Skeletal muscle cell (primary cell): ENCODE results near the gene PLA2G4F.
"Not testable (repeated sequence)": the region's sequence is repeated elsewhere in the genome, so short reads cannot be mapped to it uniquely, and the experiment has no call there.

Experiments used
- DNase-seq: peaks from one replicate; pipeline ENCODE4 v3.0.0-alpha.2; 2010; ENCODE audit warnings: low read depth
- H3K4me3 ChIP-seq: 2 replicates; pipeline ENCODE4 v1.5.1; 2011; ENCODE audit warnings: low read depth, mild to moderate bottlenecking, control low read depth, low read length, moderate library complexity

Gene PLA2G4F

DNA sequence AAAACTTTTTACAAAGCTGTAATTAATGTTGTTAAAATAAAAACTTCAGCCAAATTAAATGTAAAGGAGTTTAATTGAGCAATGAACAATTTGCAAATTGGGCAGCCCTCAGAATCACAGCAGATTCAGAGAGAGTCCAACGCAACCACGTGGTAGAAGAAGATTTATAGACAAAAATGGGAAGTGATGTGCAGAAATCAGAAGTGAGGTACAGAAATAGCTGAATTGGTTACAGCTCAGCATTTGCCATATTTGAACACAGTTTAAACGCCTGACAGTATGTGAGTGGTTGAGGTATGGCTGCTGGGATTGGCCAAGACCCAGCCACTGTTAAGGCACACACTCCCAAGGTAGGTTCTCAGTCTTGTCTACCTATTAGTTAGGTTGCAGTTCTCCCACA lies 47.6 kb downstream of the PLA2G4F start:
- no peak for DNase-seq
- H3K4me3 ChIP-seq: no peak overlapping the region

DNA sequence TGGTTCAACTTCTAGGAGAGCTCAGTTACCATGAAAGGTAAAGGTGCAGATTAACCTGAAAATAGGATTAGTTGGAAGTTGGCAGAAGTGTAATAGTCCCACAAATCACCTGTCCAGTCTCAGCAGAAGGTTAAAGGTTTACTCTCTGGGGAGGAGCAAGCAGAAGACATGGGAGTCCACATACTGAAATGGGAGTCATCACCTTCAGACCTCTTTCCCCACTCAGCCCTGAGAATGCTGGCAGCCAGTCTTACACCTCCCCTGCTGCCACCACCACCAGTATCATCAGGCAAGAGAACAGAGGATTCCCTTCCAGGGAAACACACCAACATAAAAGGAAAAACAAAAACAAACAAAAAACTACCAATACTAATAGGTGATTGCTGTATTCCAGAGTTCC lies 48.2 kb downstream of the PLA2G4F start:
- no peak overlapping the region for H3K4me3 ChIP-seq
- DNase-seq: no peak

- H3K4me3 ChIP-seq: no peak overlapping the region
- DNase-seq: no peak
Observed at GRCh38 chr15:42107473-42107872, 49.0 kb downstream of the PLA2G4F start.

- H3K4me3 ChIP-seq: no peak overlapping the region
- DNase-seq: no peak
Observed at GRCh38 chr15:42106288-42106687, 50.1 kb downstream of the PLA2G4F start.

DNA sequence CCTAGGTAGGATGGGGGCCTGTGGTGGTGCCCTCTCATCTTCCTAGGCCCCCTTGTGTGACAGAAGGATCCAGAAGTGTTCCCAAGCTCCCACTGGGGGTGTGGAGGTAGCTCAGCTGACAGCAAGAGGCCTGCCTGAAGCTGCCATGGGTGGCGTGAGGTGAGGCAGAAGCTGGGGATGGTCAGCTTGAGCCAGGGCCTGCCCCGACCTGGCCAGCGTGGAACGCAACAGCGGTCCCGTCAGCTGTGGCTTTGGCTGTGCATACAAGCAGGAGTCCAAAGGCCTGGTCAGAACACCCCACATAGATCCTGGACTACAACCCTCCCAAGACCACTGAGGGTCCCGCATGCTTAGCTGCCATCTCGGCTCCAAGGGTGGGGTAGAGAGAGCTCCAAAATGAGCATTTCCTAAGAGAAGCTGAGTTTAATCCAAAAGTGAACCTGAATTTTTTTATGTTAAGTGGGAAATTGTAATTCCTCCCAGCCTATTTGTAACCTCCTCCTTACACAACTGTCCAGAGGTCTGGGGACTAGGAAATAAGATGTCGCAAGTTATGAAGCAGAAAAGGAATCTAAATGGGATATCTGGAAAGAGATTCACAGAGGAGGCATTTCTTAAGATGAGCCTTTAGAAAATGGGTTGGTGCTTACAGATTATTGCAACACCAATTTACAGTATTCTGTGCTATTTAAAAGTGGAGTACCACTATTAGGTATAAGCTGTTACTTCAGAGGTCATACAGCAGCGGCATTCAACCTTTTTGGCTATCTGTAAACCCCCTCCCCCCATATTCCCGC lies 52.1 kb downstream of the PLA2G4F start:
- H3K4me3 ChIP-seq: no peak overlapping the region
- peak; percentile 39 for DNase-seq

DNA sequence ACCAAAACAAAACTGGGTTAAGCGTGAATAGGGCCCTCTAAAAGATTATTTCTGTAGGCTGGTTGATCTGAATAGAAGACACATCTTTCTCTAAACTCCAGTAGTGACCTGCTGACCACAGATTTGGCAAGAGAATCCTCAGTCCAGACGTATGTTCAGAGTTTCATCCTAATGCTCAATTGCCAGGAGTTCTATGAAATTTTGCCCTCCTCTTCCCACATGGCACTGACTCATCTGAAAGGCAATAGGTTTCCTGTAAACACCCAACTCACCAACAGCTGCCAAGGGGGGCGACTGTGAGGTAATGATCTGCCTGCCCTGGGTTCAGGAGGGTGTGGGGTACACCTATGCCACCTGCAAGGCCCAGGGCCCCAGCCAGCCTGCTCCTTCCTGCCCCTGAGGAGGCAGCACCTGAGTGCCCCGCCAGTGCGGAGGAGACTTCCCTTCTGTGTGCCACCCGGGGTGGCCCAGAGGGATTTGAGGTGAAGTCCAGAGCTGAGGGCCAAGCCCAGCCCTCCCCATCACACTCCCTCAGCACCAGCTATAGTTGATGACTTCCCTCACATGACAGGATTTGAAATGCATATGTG lies 53.7 kb downstream of the PLA2G4F start:
- H3K4me3 ChIP-seq: no peak overlapping the region
- peak; percentile 51 for DNase-seq

GRCh38 chr15:42101861-42102260 lies 54.6 kb downstream of the PLA2G4F start:
- H3K4me3 ChIP-seq: no peak overlapping the region
- no peak for DNase-seq

- DNase-seq: no peak
Observed at GRCh38 chr15:42100021-42100800, 56.2 kb downstream of the PLA2G4F start.

DNA sequence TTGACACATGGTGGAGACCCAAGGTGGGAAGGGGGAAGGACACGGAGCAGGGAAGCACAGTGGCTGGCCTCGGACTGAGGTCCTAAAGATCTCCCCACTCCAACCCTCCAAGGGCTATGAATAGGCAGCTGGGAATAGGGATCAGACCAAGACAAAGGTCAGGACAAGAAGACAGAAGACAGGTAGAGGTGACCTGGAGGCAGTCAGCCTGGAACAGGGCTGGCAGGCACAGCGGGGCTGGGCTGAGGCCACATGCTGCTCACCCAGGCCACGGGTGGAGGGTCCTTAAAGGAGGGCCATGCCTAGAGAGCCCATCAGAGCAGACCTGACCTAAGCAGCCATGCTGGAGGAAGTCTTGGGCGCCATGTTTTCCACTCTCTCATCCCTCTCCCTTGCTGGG lies 59.4 kb downstream of the PLA2G4F start:
- H3K4me3 ChIP-seq: no peak overlapping the region
- no peak for DNase-seq

More at GRCh38 chr15:42100021-42100800, 56.2 kb downstream of the PLA2G4F start:
- H3K4me3 ChIP-seq: no peak overlapping the region

DNA sequence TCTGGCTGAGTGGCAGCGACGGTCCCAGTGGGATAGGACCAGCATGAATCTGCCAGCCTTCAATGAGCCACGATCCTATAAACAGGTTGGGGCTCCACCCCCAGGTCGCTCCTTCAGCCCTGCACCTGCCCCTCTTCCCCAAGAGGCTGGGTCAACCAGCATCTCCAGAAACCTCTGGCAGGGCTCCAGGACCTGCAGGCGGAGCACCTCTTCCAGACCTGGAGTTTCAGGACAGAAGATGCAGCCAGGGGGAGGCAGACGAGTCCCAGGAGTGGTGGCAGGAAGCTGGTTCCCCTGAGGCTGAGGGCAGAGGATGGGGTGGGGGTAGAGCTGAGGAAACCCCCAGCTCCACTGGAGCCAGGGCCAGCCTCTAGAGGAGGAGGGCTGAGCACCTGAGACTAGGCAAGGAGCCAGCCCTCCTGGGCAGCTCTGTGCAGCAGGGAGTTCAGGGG lies 61.9 kb downstream of the PLA2G4F start, which contains the start of gene PLA2G4D:
PLA2G4D (minus strand) TSS at position 51 of the 452 bp plus-strand sequence. CDS start 103 bp downstream, outside the sequence.
- no peak within 1 kb of the TSS for H3K4me3 ChIP-seq
- DNase-seq: no peak

GRCh38 chr15:42093966-42094365 lies 62.5 kb downstream of the PLA2G4F start:
- H3K4me3 ChIP-seq: no peak overlapping the region
- no peak for DNase-seq

GRCh38 chr15:42092398-42093318 lies 63.8 kb downstream of the PLA2G4F start:
- H3K4me3 ChIP-seq: no peak overlapping the region
- DNase-seq: no peak

DNA sequence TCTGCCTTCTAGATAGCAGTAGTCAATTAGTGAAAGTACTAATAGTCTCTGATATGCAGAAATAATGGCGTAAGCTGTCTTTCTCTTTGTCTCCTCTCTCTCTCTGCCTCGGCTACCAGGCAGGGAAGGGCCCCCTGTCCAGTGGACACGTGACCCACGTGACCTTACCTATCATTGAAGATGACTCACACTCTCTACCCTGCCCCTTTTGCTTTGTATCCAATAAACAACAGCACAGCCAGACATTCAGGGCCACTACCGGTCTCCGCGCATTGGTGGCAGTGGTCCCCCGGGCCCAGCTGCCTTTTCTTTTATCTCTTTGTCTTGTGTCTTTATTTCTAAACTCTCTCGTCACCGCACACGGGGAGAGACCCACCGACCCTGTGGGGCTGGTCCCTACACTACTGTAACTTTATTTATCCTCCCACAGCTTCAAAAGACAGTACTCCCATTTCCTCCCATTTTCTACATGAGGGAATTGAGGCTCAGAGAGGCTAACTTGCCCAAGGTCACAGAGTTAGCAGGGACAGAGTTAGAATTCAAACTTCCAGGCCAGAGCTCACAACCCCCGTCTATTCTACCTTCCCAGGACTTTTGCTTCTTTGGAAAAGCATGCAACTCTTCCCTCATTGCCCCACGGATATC lies 64.6 kb downstream of the PLA2G4F start:
- not testable (repeated sequence) for DNase-seq, H3K4me3 ChIP-seq

- H3K4me3 ChIP-seq: no peak overlapping the region
- no peak for DNase-seq
Observed at GRCh38 chr15:42090781-42091180, 65.7 kb downstream of the PLA2G4F start.

- no peak for DNase-seq
- H3K4me3 ChIP-seq: no peak overlapping the region
Observed at GRCh38 chr15:42090370-42090769, 66.1 kb downstream of the PLA2G4F start.

- no peak overlapping the region for H3K4me3 ChIP-seq
- no peak for DNase-seq
Observed at GRCh38 chr15:42089942-42090341, 66.5 kb downstream of the PLA2G4F start.
